Measurements from ENCODE around the gene FBXL13. TPM values are rescaled to one million over a fixed set of nuclear protein-coding genes. Genes with fewer than 3 reads are reported as not detected.

FBXL13 gene
- total and polyA plus RNA-seq, 2 of the 8 experiments (the other 6 are each of a cell fraction or from before 2014, with no cell fraction given) = 1.2 to 2.8 TPM

- TF ChIP-seq, protein P1, sequence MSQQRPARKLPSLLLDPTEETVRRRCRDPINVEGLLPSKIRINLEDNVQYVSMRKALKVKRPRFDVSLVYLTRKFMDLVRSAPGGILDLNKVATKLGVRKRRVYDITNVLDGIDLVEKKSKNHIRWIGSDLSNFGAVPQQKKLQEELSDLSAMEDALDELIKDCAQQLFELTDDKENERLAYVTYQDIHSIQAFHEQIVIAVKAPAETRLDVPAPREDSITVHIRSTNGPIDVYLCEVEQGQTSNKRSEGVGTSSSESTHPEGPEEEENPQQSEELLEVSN (IDR thresholded peaks at IDR 0.05) = no peak
- TF ChIP-seq SP4 (IDR thresholded peaks at IDR 0.05; ENCODE audit: low read length) (no peak), SIRT6 (IDR thresholded peaks at IDR 0.05; ENCODE audit: low read length) (no peak), JUND (IDR thresholded peaks at IDR 0.05; ENCODE audit: low read length) (peak; percentile 42; the same call in 1 of the 2 replicates), GABPA (IDR thresholded peaks at IDR 0.05; ENCODE audit: borderline replicate concordance, insufficient read depth, low read length) (no peak), POLR2AphosphoS5 (IDR thresholded peaks at IDR 0.05; ENCODE audit: low read depth, low read length) (peak; percentile 39; the same call in 1 of the 2 replicates), POLR2A (IDR thresholded peaks at IDR 0.05; ENCODE audit: control extremely low read depth in 1 of 2, low read depth in 2 of 2, low read length in 2 of 2) (peak in 1 of 2 experiments; percentile 42; a peak in 1 of 3 replicates), PHF8 (conservative IDR thresholded peaks at IDR 0.05; ENCODE audit: low read depth, low read length) (no peak), SP1 (IDR thresholded peaks at IDR 0.05; ENCODE audit: low read depth, low read length) (0 out of 2 replicates have a peak, but pooled peaks have one; percentile 47), SAP30 (IDR thresholded peaks at IDR 0.05; ENCODE audit: insufficient read depth, insufficient replicate concordance, low read length) (peak; percentile 33), TBP (IDR thresholded peaks at IDR 0.05; ENCODE audit: low read depth, low read length) (peak; percentile 48; the same call in 1 of the 2 replicates), HDAC2 (IDR thresholded peaks at IDR 0.05; ENCODE audit: borderline replicate concordance in 1 of 2, low read depth in 2 of 2, low read length in 2 of 2) (peak in 1 of 2 experiments; percentile 64; a peak in 1 of 4 replicates), TEAD4 (IDR thresholded peaks at IDR 0.05; ENCODE audit: low read depth, low read length) (peak; percentile 14; the same call in 1 of the 2 replicates), POU5F1 (IDR thresholded peaks at IDR 0.05; ENCODE audit: low read depth, low read length) (no peak), TAF1 (IDR thresholded peaks at IDR 0.05; ENCODE audit: low read depth, low read length) (peak; percentile 45; the same call in 1 of the 2 replicates), TCF12 (IDR thresholded peaks at IDR 0.05; ENCODE audit: low read depth, low read length) (0 out of 2 replicates have a peak, but pooled peaks have one; percentile 56), YY1 (IDR thresholded peaks at IDR 0.05; ENCODE audit: low read depth, low read length) (peak; percentile 84)
Measured at GRCh38 chr7:102933763-102934162, 140.8 kb downstream of the FBXL13 start (continued).

Data from H1 (cell line).